ENCODE results near the gene METTL16.
"Not testable (repeated sequence)": the region's sequence is repeated elsewhere in the genome, so short reads cannot be mapped to it uniquely, and the experiment has no call there.

METTL16 gene

GRCh38 chr17:2517539-2517938 is 5.9 kb upstream of the METTL16 start:
- TF ChIP-seq CTCF (IDR thresholded peaks at IDR 0.05; ENCODE audit: control insufficient read depth, insufficient read depth, low read depth, low read length, missing control alignments) = no peak
- H3K4me3 ChIP-seq (ENCODE audit: control insufficient read depth, low read depth, low read length) = no peak overlapping the region
- no peak for DNase-seq (ENCODE audit: low read depth)

GRCh38 chr17:2511138-2511461 is 588 bp downstream of the METTL16 start:
- DNase-seq (ENCODE audit: low read depth) = no peak
- TF ChIP-seq CTCF (IDR thresholded peaks at IDR 0.05; ENCODE audit: control insufficient read depth, insufficient read depth, low read depth, low read length, missing control alignments) = no peak
- H3K4me3 ChIP-seq (ENCODE audit: control insufficient read depth, low read depth, low read length) = peak overlapping the region; percentile 61

- no peak for TF ChIP-seq CTCF (IDR thresholded peaks at IDR 0.05; ENCODE audit: control insufficient read depth, insufficient read depth, low read depth, low read length, missing control alignments)
- H3K4me3 ChIP-seq (ENCODE audit: control insufficient read depth, low read depth, low read length) = peak overlapping the region; percentile 61
- no peak for DNase-seq (ENCODE audit: low read depth)
Measured at GRCh38 chr17:2510559-2510958, 1.1 kb downstream of the METTL16 start.

GRCh38 chr17:2508035-2508434 is 3.7 kb downstream of the METTL16 start:
- TF ChIP-seq CTCF (IDR thresholded peaks at IDR 0.05; ENCODE audit: control insufficient read depth, insufficient read depth, low read depth, low read length, missing control alignments) = no peak
- H3K4me3 ChIP-seq (ENCODE audit: control insufficient read depth, low read depth, low read length) = no peak overlapping the region
- no peak for DNase-seq (ENCODE audit: low read depth)

- not testable (repeated sequence) for DNase-seq (ENCODE audit: low read depth); H3K4me3 ChIP-seq (ENCODE audit: control insufficient read depth, low read depth, low read length)
Measured at GRCh38 chr17:2507015-2507414, 4.7 kb downstream of the METTL16 start.

- DNase-seq (ENCODE audit: low read depth) = no peak
- no peak for TF ChIP-seq CTCF (IDR thresholded peaks at IDR 0.05; ENCODE audit: control insufficient read depth, insufficient read depth, low read depth, low read length, missing control alignments)
- no peak overlapping the region for H3K4me3 ChIP-seq (ENCODE audit: control insufficient read depth, low read depth, low read length)
Measured at GRCh38 chr17:2503627-2504026, 8.1 kb downstream of the METTL16 start.

GRCh38 chr17:2502871-2503580 is 8.7 kb downstream of the METTL16 start:
- DNase-seq (ENCODE audit: low read depth) = no peak
- no peak overlapping the region for H3K4me3 ChIP-seq (ENCODE audit: control insufficient read depth, low read depth, low read length)
- TF ChIP-seq CTCF (IDR thresholded peaks at IDR 0.05; ENCODE audit: control insufficient read depth, insufficient read depth, low read depth, low read length, missing control alignments) = no peak

All from AG09309 (cell line).